Urinary bladder (tissue), 4 donors: ENCODE data around the gene NOVA1. TPM values are rescaled to one million over a fixed set of nuclear protein-coding genes. Genes with fewer than 3 reads are reported as not detected.

ENCODE experiments used
- DNase-seq: peaks from one replicate; pipeline ENCODE4 v3.0.0-alpha.2; 2015; ENCODE audit errors: extremely low spot score
- H3K27ac ChIP-seq: one replicate; pipeline ENCODE4 v1.5.1; 2013; ENCODE audit warnings: low read depth, mild to moderate bottlenecking, moderate library complexity
- H3K36me3 ChIP-seq: one replicate; pipeline ENCODE4 v1.6.1; 2013; ENCODE audit warnings: mild to moderate bottlenecking, moderate library complexity; ENCODE audit not compliant: insufficient read depth
- H3K4me1 ChIP-seq: one replicate; pipeline ENCODE4 v1.6.1; 2013; ENCODE audit warnings: mild to moderate bottlenecking, moderate library complexity; ENCODE audit not compliant: insufficient read depth
- H3K4me3 ChIP-seq: one replicate; pipeline ENCODE4 v1.5.1; 2013; ENCODE audit warnings: low read depth, low read length
- WGBS: extraction: QIAGEN DNeasy Blood & Tissue Kit; methylation state at CpG from one replicate; pipeline ENCODE4 v1.1.7; 2013; 5-methylcytosine and 5-hydroxymethylcytosine counted together
- polyA plus RNA-seq: library from polyadenylated mRNA; stranded (reverse); fragments of 200-250 nt; gene quantifications from one replicate; pipeline ENCODE4 v1.2.3, GENCODE V29; 2013
- total RNA-seq: library from RNA; depleted of rRNA; stranded (reverse); fragments of >200 nt; gene quantifications from one replicate; pipeline ENCODE4 v1.2.3, GENCODE V29; 2014
- donor health status: healthy with polysubstance abuse.
- donor health status: healthy.

NOVA1 gene
- total and polyA plus RNA-seq, 2 donors = 6.6 to 31.6 TPM

GRCh38 chr14:26454105-26454504 is 143.7 kb downstream of the NOVA1 start:
- DNase-seq = no peak
- no peaks in the 10 kb centered on the region for H3K36me3 ChIP-seq
- no peaks in the 10 kb centered on the region for H3K4me1 ChIP-seq
- no peak overlapping the region for H3K27ac ChIP-seq
- WGBS = 92% methylated on average over 3 of the region's 3 CpGs
- H3K4me3 ChIP-seq = no peak overlapping the region

GRCh38 chr14:26448181-26448855 is 149.5 kb downstream of the NOVA1 start:
- Histone ChIP-seq H3K36me3 (no peaks in the 10 kb centered on the region), H3K4me3 (no peak overlapping the region), H3K27ac (no peak overlapping the region), H3K4me1 (no peaks in the 10 kb centered on the region)
- 85% methylated on average over 5 of the region's 5 CpGs for WGBS
- no peak for DNase-seq

- no peak overlapping the region for H3K27ac ChIP-seq
- no peaks in the 10 kb centered on the region for H3K4me1 ChIP-seq
- no peak overlapping the region for H3K4me3 ChIP-seq
- H3K36me3 ChIP-seq = no peaks in the 10 kb centered on the region
- WGBS = 81% methylated on average over 3 of the region's 3 CpGs
- no peak for DNase-seq
Measured at GRCh38 chr14:26444822-26445221, 153.0 kb downstream of the NOVA1 start.

- Histone ChIP-seq H3K4me3 (no peak overlapping the region), H3K36me3 (no peaks in the 10 kb centered on the region), H3K27ac (no peak overlapping the region), H3K4me1 (no peaks in the 10 kb centered on the region)
- 88% methylated on average over 2 of the region's 2 CpGs for WGBS
- DNase-seq = no peak
Measured at GRCh38 chr14:26443654-26444053, 154.2 kb downstream of the NOVA1 start.

GRCh38 chr14:26429205-26429604 is 168.6 kb downstream of the NOVA1 start:
- no peaks in the 10 kb centered on the region for H3K4me1 ChIP-seq
- DNase-seq = no peak
- H3K27ac ChIP-seq = no peak overlapping the region
- no peaks in the 10 kb centered on the region for H3K36me3 ChIP-seq
- H3K4me3 ChIP-seq = no peak overlapping the region

GRCh38 chr14:26427097-26427496 is 170.7 kb downstream of the NOVA1 start:
- DNase-seq = peak; percentile 43
- Histone ChIP-seq H3K36me3 (no peaks in the 10 kb centered on the region), H3K27ac (no peak overlapping the region), H3K4me1 (no peaks in the 10 kb centered on the region), H3K4me3 (no peak overlapping the region)
- 38% methylated on average over 5 of the region's 5 CpGs for WGBS

GRCh38 chr14:26424537-26424936 is 173.3 kb downstream of the NOVA1 start:
- no peaks in the 10 kb centered on the region for H3K36me3 ChIP-seq
- DNase-seq = no peak
- H3K27ac ChIP-seq = no peak overlapping the region
- 73% methylated on average over 2 of the region's 2 CpGs for WGBS
- H3K4me3 ChIP-seq = no peak overlapping the region
- no peaks in the 10 kb centered on the region for H3K4me1 ChIP-seq

GRCh38 chr14:26415618-26416123 is 182.2 kb downstream of the NOVA1 start:
- H3K36me3 ChIP-seq = no peaks in the 10 kb centered on the region
- no peak overlapping the region for H3K27ac ChIP-seq
- H3K4me3 ChIP-seq = no peak overlapping the region
- WGBS = 34% methylated on average over 7 of the region's 7 CpGs
- no peak for DNase-seq
- no peaks in the 10 kb centered on the region for H3K4me1 ChIP-seq

GRCh38 chr14:26414926-26415325 is 182.9 kb downstream of the NOVA1 start:
- Histone ChIP-seq H3K27ac (no peak overlapping the region), H3K4me1 (no peaks in the 10 kb centered on the region), H3K4me3 (no peak overlapping the region), H3K36me3 (no peaks in the 10 kb centered on the region)
- no peak for DNase-seq

GRCh38 chr14:26414103-26414502 is 183.7 kb downstream of the NOVA1 start:
- H3K27ac ChIP-seq = no peak overlapping the region
- H3K4me1 ChIP-seq = no peaks in the 10 kb centered on the region

GRCh38 chr14:26412421-26412820 is 185.4 kb downstream of the NOVA1 start:
- H3K4me3 ChIP-seq = no peak overlapping the region
- H3K27ac ChIP-seq = no peak overlapping the region
- 86% methylated on average over 3 of the region's 3 CpGs for WGBS
- no peaks in the 10 kb centered on the region for H3K36me3 ChIP-seq
- H3K4me1 ChIP-seq = no peaks in the 10 kb centered on the region
- DNase-seq = no peak

More at GRCh38 chr14:26414103-26414502, 183.7 kb downstream of the NOVA1 start:
- DNase-seq = no peak
- 83% methylated on average over 1 of the region's 1 CpG for WGBS
- H3K4me3 ChIP-seq = no peak overlapping the region
- no peaks in the 10 kb centered on the region for H3K36me3 ChIP-seq

GRCh38 chr14:26410189-26410685 is 187.6 kb downstream of the NOVA1 start:
- Histone ChIP-seq H3K4me3 (no peak overlapping the region), H3K4me1 (no peaks in the 10 kb centered on the region), H3K27ac (no peak overlapping the region), H3K36me3 (no peaks in the 10 kb centered on the region)
- DNase-seq = no peak

GRCh38 chr14:26404927-26405326 is 192.9 kb downstream of the NOVA1 start:
- Histone ChIP-seq H3K4me1 (no peaks in the 10 kb centered on the region), H3K4me3 (no peak overlapping the region), H3K36me3 (no peaks in the 10 kb centered on the region), H3K27ac (no peak overlapping the region)
- WGBS = 90% methylated on average over 7 of the region's 7 CpGs
- no peak for DNase-seq

GRCh38 chr14:26403760-26404159 is 194.1 kb downstream of the NOVA1 start:
- Histone ChIP-seq H3K36me3 (no peaks in the 10 kb centered on the region), H3K27ac (no peak overlapping the region), H3K4me3 (no peak overlapping the region), H3K4me1 (no peaks in the 10 kb centered on the region)
- 64% methylated on average over 3 of the region's 3 CpGs for WGBS
- DNase-seq = no peak
